GM19468 (cell line): Measurements from ENCODE around the gene MAST3.

Experiments
- ATAC-seq: cut with Tn5 transposase; IDR thresholded peaks from one replicate; pipeline ENCODE4 v1.9.1; 2021; ENCODE audit warnings: mild to moderate bottlenecking, moderate library complexity, moderate number of reproducible peaks; ENCODE audit not compliant: unreplicated experiment; ENCODE audit errors: extremely low read depth

Gene MAST3

GRCh38 chr19:18109733-18110608 is 12.4 kb downstream of the MAST3 start:
- no peak for ATAC-seq

DNA sequence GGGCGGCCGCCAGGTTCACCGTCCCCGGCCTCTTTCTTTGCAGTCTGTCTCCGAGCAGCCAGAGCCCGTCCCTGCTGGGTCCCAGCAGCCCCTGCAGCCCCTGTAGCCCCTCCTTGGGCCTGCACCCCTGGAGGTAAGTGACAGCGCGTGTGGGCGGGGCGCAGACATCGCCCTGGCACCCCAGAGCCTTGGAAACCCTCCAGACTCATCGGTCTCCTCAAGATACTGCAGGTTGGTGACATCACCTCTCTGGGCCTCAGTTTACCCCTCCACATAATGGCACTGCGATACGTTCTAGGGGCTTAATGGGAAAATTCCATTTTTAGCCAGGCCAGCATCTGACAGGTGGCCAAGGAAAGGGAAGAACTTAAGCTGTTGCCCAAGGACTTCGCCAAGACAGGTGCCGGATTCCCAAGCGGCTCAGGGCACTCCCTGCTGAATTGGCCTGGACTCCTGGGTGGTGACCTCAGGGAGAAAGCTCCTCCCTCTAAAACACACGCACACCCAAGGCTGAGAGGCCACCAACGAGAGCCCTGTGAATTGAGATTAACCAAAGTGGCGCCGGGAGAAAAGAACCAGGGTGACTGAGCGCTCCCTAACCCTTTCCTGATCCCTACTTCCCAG is 13.1 kb downstream of the MAST3 start:
- ATAC-seq, result no peak

- ATAC-seq, result no peak
Observed at GRCh38 chr19:18112989-18113478, 15.5 kb downstream of the MAST3 start.

GRCh38 chr19:18113827-18114226 is 16.2 kb downstream of the MAST3 start:
- no peak for ATAC-seq

DNA sequence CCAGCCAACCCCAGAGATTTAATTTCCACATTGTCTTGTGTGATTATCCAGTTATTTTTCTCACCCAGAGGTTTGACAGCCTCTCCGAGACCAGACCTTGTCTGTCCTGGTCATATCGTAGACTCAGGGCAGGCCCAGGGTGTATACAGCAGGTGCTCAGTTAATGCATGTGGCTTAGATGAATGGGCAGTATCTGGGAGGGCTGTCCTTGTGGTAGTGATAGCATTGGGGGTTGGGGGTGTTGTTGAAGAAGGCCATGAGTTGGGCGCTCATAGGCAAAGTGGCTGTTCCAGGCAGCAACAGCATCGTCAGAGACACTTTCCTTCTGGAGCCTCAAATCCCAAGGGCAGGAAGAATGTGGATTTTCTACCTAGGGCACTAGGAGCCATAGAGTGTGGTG is 16.9 kb downstream of the MAST3 start:
- ATAC-seq, result no peak

DNA sequence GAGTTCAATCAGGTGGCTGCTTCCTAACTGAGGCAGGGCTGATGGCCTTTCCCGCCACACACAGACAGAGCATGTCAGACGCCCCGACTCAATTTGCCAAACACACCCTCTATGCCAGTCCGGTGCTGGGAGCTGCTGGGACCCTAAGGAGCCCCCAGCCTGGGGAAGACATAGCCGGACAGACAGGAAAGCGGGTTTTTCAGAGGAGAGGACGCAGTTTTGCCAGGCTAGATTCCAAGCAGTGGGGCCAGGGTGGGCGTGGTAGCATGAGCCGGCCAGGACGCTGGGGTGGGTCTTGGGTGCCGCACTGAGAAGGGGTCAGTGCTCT is 19.8 kb downstream of the MAST3 start:
- no peak for ATAC-seq

- ATAC-seq, result peak; percentile 84
Observed at GRCh38 chr19:18117692-18118378, 20.3 kb downstream of the MAST3 start.

DNA sequence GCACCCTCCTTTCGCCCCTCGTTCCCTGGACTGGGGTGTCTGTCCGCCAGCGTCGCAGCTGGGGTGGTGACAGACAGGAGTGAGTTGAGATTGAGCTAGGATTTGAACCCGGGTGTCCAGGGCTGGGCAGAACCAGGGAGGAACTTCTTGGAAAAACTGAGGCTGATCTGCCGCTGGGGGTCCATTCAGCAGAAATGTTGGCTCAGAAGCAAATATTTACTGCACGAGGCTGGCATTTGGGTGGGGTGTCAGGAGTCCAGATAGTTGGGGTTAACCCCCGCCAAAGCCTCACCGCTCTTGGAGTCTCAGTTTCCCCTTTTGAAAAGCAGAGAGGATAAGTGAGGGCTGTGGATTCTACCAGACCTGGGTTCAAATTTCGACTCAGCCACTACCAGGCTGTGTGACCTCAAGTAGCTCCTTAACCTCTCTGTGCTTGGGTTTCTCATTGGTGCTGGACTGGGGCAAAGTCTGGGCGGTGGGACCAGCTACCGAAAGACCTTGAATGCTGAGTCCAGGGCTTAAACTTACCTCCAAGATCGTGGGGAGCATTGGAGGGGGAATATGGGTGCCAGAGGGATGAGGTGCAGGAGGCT is 20.9 kb downstream of the MAST3 start:
- no peak for ATAC-seq

- no peak for ATAC-seq
Observed at GRCh38 chr19:18119013-18119716, 21.6 kb downstream of the MAST3 start.

DNA sequence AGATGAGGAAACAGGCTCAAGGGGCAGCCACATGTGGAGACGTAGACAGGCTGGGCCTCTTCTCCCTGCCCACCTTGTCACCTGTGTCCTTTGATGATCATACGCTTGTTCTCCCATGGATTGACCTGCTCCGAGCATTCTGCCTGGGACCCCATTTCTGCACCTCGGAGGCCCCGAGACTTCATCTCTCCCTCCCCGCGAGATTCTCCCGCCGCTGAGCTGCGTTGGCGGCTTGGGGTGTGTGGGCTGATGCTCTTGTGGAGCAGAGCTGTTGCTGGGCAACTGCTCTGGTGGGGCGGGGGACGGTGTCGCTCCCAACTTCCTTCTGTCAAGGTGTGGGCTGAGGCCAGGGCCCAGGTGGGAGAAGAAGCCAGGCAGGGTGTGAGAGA is 22.1 kb downstream of the MAST3 start:
- ATAC-seq, result no peak

- ATAC-seq, result no peak
Observed at GRCh38 chr19:18120127-18120526, 22.5 kb downstream of the MAST3 start.

GRCh38 chr19:18121166-18121565 is 23.6 kb downstream of the MAST3 start:
- ATAC-seq, result no peak

DNA sequence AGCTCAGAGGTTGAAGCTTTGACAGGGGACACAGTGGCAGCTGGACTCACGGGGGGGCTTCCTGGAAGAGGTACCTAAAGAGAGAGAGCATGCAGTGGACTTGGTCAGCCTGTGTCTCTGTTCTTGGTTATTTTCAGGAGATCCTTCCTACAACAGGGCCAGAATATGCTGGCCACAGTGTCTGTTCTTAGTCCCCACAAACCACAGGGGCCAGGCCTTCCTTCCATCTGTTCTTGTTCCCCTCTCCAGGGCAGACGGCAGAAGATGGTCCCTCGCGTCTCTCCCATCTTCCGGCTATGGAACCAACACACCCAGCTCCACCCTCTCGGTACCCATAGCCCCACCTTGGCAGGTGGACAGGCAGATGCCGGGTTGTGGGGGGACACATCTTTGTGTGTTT is 24.8 kb downstream of the MAST3 start:
- no peak for ATAC-seq

- ATAC-seq, result no peak
Observed at GRCh38 chr19:18122860-18123795, 25.6 kb downstream of the MAST3 start.

DNA sequence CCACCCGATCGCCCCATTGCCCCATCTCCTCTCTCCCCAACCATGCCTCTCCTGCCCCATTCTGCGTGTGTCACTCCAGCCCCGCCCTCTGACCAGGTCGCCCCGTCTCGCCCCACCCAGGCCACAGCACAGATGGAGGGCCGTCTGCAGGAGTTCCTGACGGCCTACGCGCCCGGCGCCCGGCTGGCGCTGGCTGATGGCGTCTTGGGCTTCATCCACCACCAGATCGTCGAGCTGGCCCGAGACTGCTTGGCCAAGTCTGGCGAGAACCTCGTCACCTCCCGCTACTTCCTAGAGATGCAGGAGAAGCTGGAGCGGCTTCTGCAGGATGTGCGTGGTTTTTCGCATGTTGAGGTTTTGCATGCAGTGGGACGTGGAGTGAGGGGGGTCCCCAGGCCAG is 26.2 kb downstream of the MAST3 start:
- ATAC-seq, result no peak

DNA sequence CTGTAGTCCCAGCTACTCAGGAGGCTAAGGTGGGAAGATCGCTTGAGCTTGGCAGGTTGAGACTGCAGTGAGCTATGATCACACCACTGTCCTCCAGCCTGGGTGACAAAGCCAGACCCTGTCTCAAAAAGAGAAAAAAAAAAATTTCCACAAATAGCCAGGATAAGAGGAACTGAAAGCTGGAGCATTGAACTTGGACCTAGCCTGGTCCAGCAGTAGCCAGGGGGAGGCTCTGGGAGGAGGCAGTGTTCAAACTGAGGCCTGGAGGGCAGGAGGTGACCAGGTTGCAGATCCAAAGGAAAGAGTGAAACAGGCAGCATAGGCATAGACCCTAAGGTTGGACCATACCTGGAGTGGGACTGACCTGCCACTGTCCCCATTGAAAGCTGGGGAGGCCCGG is 28.5 kb downstream of the MAST3 start:
- ATAC-seq, result no peak

GRCh38 chr19:18128044-18128443 is 30.5 kb downstream of the MAST3 start:
- ATAC-seq, result no peak

GRCh38 chr19:18128805-18129204 is 31.2 kb downstream of the MAST3 start:
- ATAC-seq, result no peak
